MCF 10A (cell line): ENCODE data around the gene INPP5K. TPM values are rescaled to one million over a fixed set of nuclear protein-coding genes. Genes with fewer than 3 reads are reported as not detected.

Experiments
- BruUV-seq: library from RNA; stranded (reverse); fragments of 400-500 nt; replicated peaks from 2 replicates; lab custom pipeline; 2021; lab: Mats Ljungman, UMichigan
- CTCF ChIA-PET: fragments of 300-600 bp; sonication (Branson Sonifier 250); formaldehyde crosslinking; extraction: SDS; loops from one replicate; lab custom pipeline; 2021; ENCODE audit warnings: antibody characterized with exemption, inconsistent platforms; lab: Yijun Ruan, JAX
- POLR2A ChIA-PET: fragments of 300-600, 350-650 bp; sonication (Branson Sonifier 250); formaldehyde crosslinking; extraction: SDS; loops from one replicate; lab custom pipeline; 2020; ENCODE audit warnings: antibody characterized with exemption, inconsistent platforms; lab: Yijun Ruan, JAX
- DNase-seq: peaks from one replicate; pipeline ENCODE4 v3.0.0-alpha.2; 2018; ENCODE audit not compliant: unreplicated experiment
- H3K27ac Mint-ChIP-seq: one replicate; pipeline ENCODE4 v1.8.0; 2022; ENCODE audit warnings: mild to moderate bottlenecking, low read depth, mixed read lengths; ENCODE audit not compliant: unreplicated experiment
- H3K27me3 Mint-ChIP-seq: one replicate; pipeline ENCODE4 v1.8.0; 2022; ENCODE audit warnings: mixed read lengths; ENCODE audit not compliant: insufficient read depth, unreplicated experiment
- H3K36me3 Mint-ChIP-seq: one replicate; pipeline ENCODE4 v1.8.0; 2022; ENCODE audit warnings: mild to moderate bottlenecking, moderate library complexity, mixed read lengths; ENCODE audit not compliant: insufficient read depth, unreplicated experiment
- H3K4me1 Mint-ChIP-seq: one replicate; pipeline ENCODE4 v1.8.0; 2022; ENCODE audit warnings: mixed read lengths; ENCODE audit not compliant: insufficient read depth, unreplicated experiment
- H3K4me3 Mint-ChIP-seq: one replicate; pipeline ENCODE4 v1.8.0; 2022; ENCODE audit warnings: mild to moderate bottlenecking, moderate library complexity, mixed read lengths; ENCODE audit not compliant: unreplicated experiment
- H3K9me3 Mint-ChIP-seq: one replicate; pipeline ENCODE4 v1.8.0; 2022; ENCODE audit warnings: mixed read lengths; ENCODE audit not compliant: unreplicated experiment
- intact Hi-C: fragments of 100-400 bp; cut with micrococcal nuclease; formaldehyde crosslinking; loops from 2 replicates; pipeline ENCODE4 v1.14.1; 2022
- total RNA-seq: library from RNA; stranded (reverse); gene quantifications from 2 replicates; pipeline ENCODE4 v1.2.3, GENCODE V29; 2022
- TF ChIP-seq, protein P1 (sequence below): fragments of 200-600 bp; IDR thresholded peaks from one replicate; pipeline ENCODE4 v1.8.0; 2022; ENCODE audit warnings: antibody characterized with exemption, mild to moderate bottlenecking; ENCODE audit not compliant: unreplicated experiment

Gene INPP5K
- total RNA-seq, 1 experiment from 2014 or later, result 28.9 TPM

DNA sequence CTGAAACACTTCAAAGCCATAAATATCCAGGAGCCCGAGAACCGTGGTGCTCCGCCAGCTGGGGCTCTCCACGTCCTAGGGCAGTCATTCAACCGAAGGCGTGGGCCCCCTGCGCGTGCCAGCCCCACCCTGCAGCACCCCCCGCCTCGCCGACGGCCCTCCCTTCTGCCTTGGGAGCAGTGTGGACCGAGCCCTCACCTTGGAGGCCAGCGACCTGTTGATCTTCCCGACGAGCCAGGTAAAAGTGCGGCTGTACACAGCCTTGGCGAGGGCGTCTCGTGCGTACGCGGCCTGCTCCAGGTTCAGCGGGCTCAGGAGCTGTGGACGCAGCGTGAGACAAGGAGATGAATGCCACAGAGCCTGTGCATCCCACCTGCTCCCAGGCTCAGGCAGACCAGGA lies 38.0 kb downstream of the INPP5K start:
- no peaks in the 10 kb centered on the region for H3K27me3 Mint-ChIP-seq
- H3K27ac Mint-ChIP-seq, result no peak overlapping the region
- BruUV-seq, result no TSS peak
- ChIA-PET POLR2A (interaction anchor here (0.6 to 1.2 kb wide), 2 partner anchors 13 to 19 kb away, joined by 3 to 5 read pairs; no protein-coding TSS in a partner anchor), CTCF (no interaction called here)
- no peaks in the 10 kb centered on the region for H3K4me1 Mint-ChIP-seq
- no peak for DNase-seq
- intact Hi-C loops, result no loop called here
- TF ChIP-seq, protein P1, sequence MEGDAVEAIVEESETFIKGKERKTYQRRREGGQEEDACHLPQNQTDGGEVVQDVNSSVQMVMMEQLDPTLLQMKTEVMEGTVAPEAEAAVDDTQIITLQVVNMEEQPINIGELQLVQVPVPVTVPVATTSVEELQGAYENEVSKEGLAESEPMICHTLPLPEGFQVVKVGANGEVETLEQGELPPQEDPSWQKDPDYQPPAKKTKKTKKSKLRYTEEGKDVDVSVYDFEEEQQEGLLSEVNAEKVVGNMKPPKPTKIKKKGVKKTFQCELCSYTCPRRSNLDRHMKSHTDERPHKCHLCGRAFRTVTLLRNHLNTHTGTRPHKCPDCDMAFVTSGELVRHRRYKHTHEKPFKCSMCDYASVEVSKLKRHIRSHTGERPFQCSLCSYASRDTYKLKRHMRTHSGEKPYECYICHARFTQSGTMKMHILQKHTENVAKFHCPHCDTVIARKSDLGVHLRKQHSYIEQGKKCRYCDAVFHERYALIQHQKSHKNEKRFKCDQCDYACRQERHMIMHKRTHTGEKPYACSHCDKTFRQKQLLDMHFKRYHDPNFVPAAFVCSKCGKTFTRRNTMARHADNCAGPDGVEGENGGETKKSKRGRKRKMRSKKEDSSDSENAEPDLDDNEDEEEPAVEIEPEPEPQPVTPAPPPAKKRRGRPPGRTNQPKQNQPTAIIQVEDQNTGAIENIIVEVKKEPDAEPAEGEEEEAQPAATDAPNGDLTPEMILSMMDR, result no peak
- peaks cover 72% of the 10 kb centered on the region for H3K36me3 Mint-ChIP-seq
- no peak overlapping the region for H3K4me3 Mint-ChIP-seq
- H3K9me3 Mint-ChIP-seq, result no peaks in the 10 kb centered on the region

DNA sequence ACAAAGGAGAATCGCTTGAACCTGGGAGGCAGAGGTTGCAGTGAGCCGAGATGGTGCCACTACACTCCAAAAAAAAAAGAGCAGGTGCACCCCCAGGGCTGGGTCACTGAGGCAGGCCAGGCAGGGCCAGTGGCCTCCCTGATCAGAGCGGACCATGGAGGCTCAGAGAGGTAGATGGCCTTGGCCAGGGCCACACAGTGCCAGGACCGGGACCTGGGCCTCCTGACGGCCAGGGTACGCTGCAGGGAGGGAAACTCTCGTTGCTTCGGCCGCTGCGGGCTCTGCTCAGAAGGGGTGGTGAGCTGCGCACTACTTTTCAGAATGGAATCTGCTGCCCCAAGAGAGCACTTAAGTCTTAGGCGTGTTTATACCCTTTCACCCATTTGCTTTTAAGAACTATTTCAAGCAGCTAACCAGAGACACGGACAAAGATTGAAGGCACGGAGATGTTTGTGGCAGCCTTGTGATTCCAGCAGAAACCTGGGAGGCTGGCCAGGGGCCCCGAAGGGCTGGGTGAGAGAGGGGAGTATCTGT lies 41.0 kb downstream of the INPP5K start:
- no peaks in the 10 kb centered on the region for H3K27me3 Mint-ChIP-seq
- BruUV-seq, result no TSS peak
- TF ChIP-seq, protein P1, result no peak
- H3K4me1 Mint-ChIP-seq, result no peaks in the 10 kb centered on the region
- H3K9me3 Mint-ChIP-seq, result no peaks in the 10 kb centered on the region
- DNase-seq, result no peak
- POLR2A ChIA-PET, result interaction anchor here (0.9 kb wide), 1 partner anchor 41 kb away, joined by 4 read pairs; the partner anchor contains the start of gene INPP5K
- peaks cover 70% of the 10 kb centered on the region for H3K36me3 Mint-ChIP-seq
- H3K4me3 Mint-ChIP-seq, result no peak overlapping the region
- intact Hi-C loops, result no loop called here
- no peak overlapping the region for H3K27ac Mint-ChIP-seq
- CTCF ChIA-PET, result no interaction called here

DNA sequence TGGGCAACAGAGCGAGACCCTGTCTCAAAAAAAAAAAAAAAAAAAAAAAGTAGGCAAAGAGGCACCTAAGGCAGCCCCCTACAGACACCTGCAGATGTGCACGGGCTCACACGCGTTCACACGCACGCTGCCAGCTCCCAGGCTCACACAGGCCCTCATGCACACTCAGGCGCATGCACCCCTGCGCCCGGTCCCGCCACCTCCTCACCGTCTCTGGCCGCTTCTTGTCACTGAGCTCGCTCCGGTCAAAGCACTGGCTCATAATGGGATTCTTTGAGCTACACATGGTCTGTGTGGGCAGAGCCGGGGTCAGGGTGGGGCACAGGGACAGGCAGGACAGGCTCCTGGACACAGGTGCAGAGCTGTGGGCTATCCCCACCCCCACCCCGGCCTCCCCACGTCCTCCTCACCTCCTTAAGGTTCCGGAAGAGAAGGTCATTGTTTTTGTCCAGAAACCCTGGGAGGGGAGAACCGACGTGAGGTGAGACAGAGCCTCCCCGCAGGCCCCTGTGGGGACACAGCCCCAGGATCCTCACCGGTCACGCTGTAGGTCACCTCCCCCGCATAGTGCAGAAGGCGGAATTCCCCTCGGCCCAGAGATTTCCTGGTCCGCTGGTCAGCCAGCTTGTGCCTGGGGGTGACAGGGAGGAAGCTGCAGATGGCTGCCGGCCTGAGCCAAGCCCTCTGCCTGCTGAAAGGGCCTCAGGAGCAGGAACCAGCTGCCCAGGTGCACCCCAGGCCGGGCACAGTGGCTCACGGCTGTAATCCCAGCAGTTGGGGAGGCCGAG lies 41.8 kb downstream of the INPP5K start:
- CTCF ChIA-PET, result interaction anchor here (0.7 kb wide), 1 partner anchor 141 kb away, joined by 3 read pairs; no protein-coding TSS in a partner anchor
- no peaks in the 10 kb centered on the region for H3K9me3 Mint-ChIP-seq

More for the DNA sequence above, 41.8 kb downstream of the INPP5K start:
- intact Hi-C loops, result no loop called here
- no peaks in the 10 kb centered on the region for H3K4me1 Mint-ChIP-seq
- DNase-seq, result no peak
- BruUV-seq, result no TSS peak
- no peaks in the 10 kb centered on the region for H3K27me3 Mint-ChIP-seq
- POLR2A ChIA-PET, result interaction anchor here (0.9 kb wide), 1 partner anchor 42 kb away, joined by 4 read pairs; the partner anchor contains the start of gene INPP5K
- no peak overlapping the region for H3K4me3 Mint-ChIP-seq
- H3K36me3 Mint-ChIP-seq, result peaks cover 67% of the 10 kb centered on the region
- H3K27ac Mint-ChIP-seq, result no peak overlapping the region
- TF ChIP-seq, protein P1, result no peak
